ENCODE measurements around the gene ATG16L1. TPM values are rescaled to one million over a fixed set of nuclear protein-coding genes. Genes with fewer than 3 reads are reported as not detected.

ATG16L1 gene
- total and polyA plus RNA-seq, 10 of the 15 experiments (the other 5 are each of a cell fraction or from before 2014, with no cell fraction given): 5.2 to 26.6 (median 15.6) TPM

GRCh38 chr2:233336541-233336940, 85.1 kb downstream of the ATG16L1 start (continued):
- no peak for TF ChIP-seq E2F8 (IDR thresholded peaks at IDR 0.05; ENCODE audit: low read depth, partially characterized antibody)

GRCh38 chr2:233338046-233338445, 86.6 kb downstream of the ATG16L1 start:
- H3K36me3 ChIP-seq (ENCODE audit: control insufficient read depth in 2 of 2, insufficient read depth in 2 of 2, low read length in 1 of 2): no peaks in the 10 kb centered on the region
- SMC1A ChIA-PET (ENCODE audit: uncharacterized antibody, unreplicated experiment): no interaction called here
- in situ Hi-C loops (cut with MboI) (no loop called here), intact Hi-C loops (cut with micrococcal nuclease; ENCODE audit: unreplicated experiment) (no loop called here)
- no peaks in the 10 kb centered on the region; a peak in 1 of 4 replicates for H3K27me3 ChIP-seq (replicated peaks in 1 of 2; ENCODE audit: control insufficient read depth in 2 of 2, insufficient read depth in 2 of 2, low read length in 1 of 2)
- H3K27ac ChIP-seq (ENCODE audit: control insufficient read depth, insufficient read depth): no peak overlapping the region
- no peak overlapping the region for H3K4me2 ChIP-seq (ENCODE audit: control insufficient read depth, insufficient read depth)
- H3K4me1 ChIP-seq (ENCODE audit: control insufficient read depth, insufficient read depth, low read length): peaks cover 4% of the 10 kb centered on the region; the same call in 1 of the 2 replicates
- no peak for TF ChIP-seq DPF2 (IDR thresholded peaks at IDR 0.05)
- H3K79me2 ChIP-seq (ENCODE audit: control insufficient read depth, insufficient read depth, low read length): no peaks in the 10 kb centered on the region
- no peaks in the 10 kb centered on the region for H4K20me1 ChIP-seq (ENCODE audit: control insufficient read depth, insufficient read depth)
- WGBS (ENCODE audit: insufficient coverage, insufficient replicate concordance, low lambda C conversion rate, missing lambda C conversion rate): 76% methylated on average over 5 of the region's 5 CpGs
- no TSS peak for BruUV-seq (replicated peaks)
- RAD21 ChIA-PET (ENCODE audit: unreplicated experiment): no interaction called here
- DNase-seq (ENCODE audit: low read depth, low spot score): no peak
- POLR2A ChIA-PET: no interaction called here
- H3K9me3 ChIP-seq (replicated peaks; ENCODE audit: control insufficient read depth, insufficient read depth, low read length): no peaks in the 10 kb centered on the region
- no peak overlapping the region for H3K4me3 ChIP-seq
- no peak overlapping the region for H3K9ac ChIP-seq (ENCODE audit: control insufficient read depth, insufficient read depth, low read length)
- H2AFZ ChIP-seq (ENCODE audit: control insufficient read depth, low read depth, low read length): no peak overlapping the region
- no peak for FAIRE-seq
- CTCF ChIA-PET: interaction anchor here (0.9 to 1.1 kb wide), 2 partner anchors 9 kb away, joined by 3 read pairs; no protein-coding TSS in a partner anchor
- no peak; the same call in 2 of the 3 replicates for ATAC-seq
